Mammary epithelial cell (primary cell): ENCODE data around the gene DMD.

Experiments used
- CTCF ChIP-seq, 2 donors: IDR thresholded peaks in 1 of 2; conservative IDR thresholded peaks in 1 of 2; 2 replicates each; pipeline ENCODE4 v1.5.1; 2011 to 2012; ENCODE audit warnings: inconsistent platforms in 2 of 2, low read length in 2 of 2, mild to moderate bottlenecking in 2 of 2, control low read depth in 1 of 2, low read depth in 1 of 2; ENCODE audit not compliant: insufficient read depth in 1 of 2; ENCODE audit errors: extremely low read depth in 1 of 2
- EZH2 ChIP-seq: IDR thresholded peaks from 2 replicates; pipeline ENCODE4 v1.6.1; 2012; ENCODE audit warnings: low read length, inconsistent platforms, borderline replicate concordance

- TF ChIP-seq CTCF (conservative IDR thresholded peaks at IDR 0.05 in 1 of 2, IDR thresholded peaks at IDR 0.05 in 1 of 2; ENCODE audit: extremely low read depth in 1 of 2, insufficient read depth in 1 of 2, low read depth in 1 of 2, low read length in 2 of 2) (no peak), EZH2 (no peak)
Measured at GRCh38 chrX:33133320-33133719, 78.0 kb downstream of the DMD start.
